Measurements from ENCODE around the gene AUTS2. TPM values are rescaled to one million over a fixed set of nuclear protein-coding genes. Genes with fewer than 3 reads are reported as not detected.

The AUTS2 gene
- total and polyA plus RNA-seq, 9 of the 15 experiments (the other 6 are each of a cell fraction or from before 2014, with no cell fraction given), result 0.58 TPM; not detected in 8

DNA sequence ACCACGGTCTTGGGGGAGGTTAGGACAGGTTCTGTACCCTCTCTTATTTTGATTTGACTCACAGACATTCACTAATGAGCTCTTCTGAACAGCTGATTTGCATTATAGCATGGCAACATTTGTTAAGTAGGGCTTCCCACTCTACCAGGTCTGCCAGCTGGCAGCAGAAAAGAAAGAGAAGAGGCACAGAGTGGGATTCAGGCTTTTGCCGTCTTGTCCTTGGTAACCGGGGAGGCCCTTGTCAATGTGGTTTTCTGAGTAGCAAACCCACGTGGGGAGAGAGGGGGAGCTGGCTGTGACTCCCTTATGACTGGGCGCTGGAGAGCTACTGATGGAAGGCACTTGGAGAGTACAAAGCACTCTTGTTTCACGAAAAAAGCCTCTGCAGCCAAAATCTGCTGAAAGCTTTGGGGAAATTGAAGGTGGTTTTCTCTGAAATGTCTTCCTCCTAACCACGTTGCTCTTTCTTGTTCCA, 1178.4 kb downstream of the AUTS2 start:
- H2AFZ ChIP-seq (ENCODE audit: low read depth, low read length), result no peak overlapping the region
- peaks cover 7 to 24% of the 10 kb centered on the region in 2 experiments; a peak in 4 of 5 replicates for H3K27me3 ChIP-seq (ENCODE audit: control insufficient read depth in 2 of 2, insufficient read depth in 2 of 2, low read length in 2 of 2)
- no peaks in the 10 kb centered on the region for H3K79me2 ChIP-seq (ENCODE audit: control insufficient read depth, insufficient read depth, low read length)
- ATAC-seq (no peak), DNase-seq (ENCODE audit: extremely low read depth in 1 of 4, low spot score in 3 of 4) (no peak), FAIRE-seq (no peak)
- H3K9ac ChIP-seq (ENCODE audit: insufficient read depth in 1 of 2, low read depth in 2 of 2, low read length in 2 of 2), result no peak overlapping the region
- POLR2A ChIA-PET, result interaction anchor here (0.6 kb wide), 1 partner anchor 915 kb away, joined by 3 read pairs; no protein-coding TSS in a partner anchor
- H3K9me1 ChIP-seq (ENCODE audit: control insufficient read depth, insufficient read depth, low read length), result no peaks in the 10 kb centered on the region
- H3K9me3 ChIP-seq (replicated peaks; ENCODE audit: control insufficient read depth, insufficient read depth, low read depth, low read length), result no peaks in the 10 kb centered on the region
- H3K4me3 ChIP-seq, result no peak overlapping the region
- H3K4me2 ChIP-seq (ENCODE audit: insufficient read depth, low read length), result no peak overlapping the region
- CTCF ChIA-PET (ENCODE audit: low intra/inter-chr PET ratio), result no interaction called here
- intact Hi-C loops (cut with micrococcal nuclease) (no loop called here), in situ Hi-C loops (cut with MboI) (no loop called here)
- TF ChIP-seq U2AF1 (optimal IDR thresholded peaks at IDR 0.05; ENCODE audit: low read depth, low read length), result no peak
- no peak for TF ChIP-seq ZNF212 (CRISPR knock-in tag; IDR thresholded peaks at IDR 0.05)
- TF ChIP-seq EZH2 (IDR thresholded peaks at IDR 0.05; ENCODE audit: borderline replicate concordance, low read depth, low read length), result no peak
- no peak for TF ChIP-seq CC2D1A (IDR thresholded peaks at IDR 0.05)
- no peak for TF ChIP-seq CBX5 (IDR thresholded peaks at IDR 0.05; ENCODE audit: borderline replicate concordance, low read depth)
- H4K20me1 ChIP-seq (replicated peaks; ENCODE audit: control insufficient read depth, insufficient read depth, low read length), result no peaks in the 10 kb centered on the region
- no TSS peak for BruUV-seq (replicated peaks)
- no peaks in the 10 kb centered on the region for H3K36me3 ChIP-seq (ENCODE audit: control insufficient read depth, insufficient read depth, low read length)
- no peaks in the 10 kb centered on the region for H3K4me1 ChIP-seq (replicated peaks in 1 of 2; ENCODE audit: control insufficient read depth in 2 of 2, insufficient read depth in 2 of 2, low read length in 2 of 2)
- WGBS (ENCODE audit: insufficient coverage, low coverage, missing lambda C conversion rate), result 1% methylated on average over 7 of the region's 7 CpGs
- H3K27ac ChIP-seq (ENCODE audit: extremely low read depth, low read depth, low read length), result no peak overlapping the region

GRCh38 chr7:70777251-70777650, 1179.0 kb downstream of the AUTS2 start:
- FAIRE-seq (no peak), ATAC-seq (no peak), DNase-seq (ENCODE audit: extremely low read depth in 1 of 4, low spot score in 3 of 4) (no peak)
- no peak overlapping the region for H2AFZ ChIP-seq (ENCODE audit: low read depth, low read length)
- H3K9me1 ChIP-seq (ENCODE audit: control insufficient read depth, insufficient read depth, low read length), result no peaks in the 10 kb centered on the region
- in situ Hi-C loops (cut with MboI) (no loop called here), intact Hi-C loops (cut with micrococcal nuclease) (no loop called here)
- TF ChIP-seq CBFB (CRISPR knock-in tag; IDR thresholded peaks at IDR 0.05), result no peak
- no peak for TF ChIP-seq ID3 (CRISPR knock-in tag; IDR thresholded peaks at IDR 0.05)
- TF ChIP-seq ID3 (tag; IDR thresholded peaks at IDR 0.05), result no peak
- TF ChIP-seq SREBF2 (CRISPR knock-in tag; IDR thresholded peaks at IDR 0.05), result no peak
- TF ChIP-seq ZNF311 (CRISPR knock-in tag; IDR thresholded peaks at IDR 0.05), result no peak
- TF ChIP-seq ZNF79 (CRISPR knock-in tag; IDR thresholded peaks at IDR 0.05; ENCODE audit: low read depth), result no peak
- no peaks in the 10 kb centered on the region for H3K9me3 ChIP-seq (replicated peaks; ENCODE audit: control insufficient read depth, insufficient read depth, low read depth, low read length)
- no peak overlapping the region for H3K4me3 ChIP-seq
- CTCF ChIA-PET (ENCODE audit: low intra/inter-chr PET ratio), result no interaction called here
- no peaks in the 10 kb centered on the region for H3K36me3 ChIP-seq (ENCODE audit: control insufficient read depth, insufficient read depth, low read length)
- BruUV-seq (replicated peaks), result no TSS peak
- POLR2A ChIA-PET, result no interaction called here
- H4K20me1 ChIP-seq (replicated peaks; ENCODE audit: control insufficient read depth, insufficient read depth, low read length), result no peaks in the 10 kb centered on the region
- H3K27ac ChIP-seq (ENCODE audit: extremely low read depth, low read depth, low read length), result no peak overlapping the region
- no peak overlapping the region for H3K9ac ChIP-seq (ENCODE audit: insufficient read depth in 1 of 2, low read depth in 2 of 2, low read length in 2 of 2)
- no peaks in the 10 kb centered on the region for H3K79me2 ChIP-seq (ENCODE audit: control insufficient read depth, insufficient read depth, low read length)
- H3K4me2 ChIP-seq (ENCODE audit: insufficient read depth, low read length), result no peak overlapping the region
- peaks cover 7 to 22% of the 10 kb centered on the region in 2 experiments; a peak in 4 of 5 replicates for H3K27me3 ChIP-seq (ENCODE audit: control insufficient read depth in 2 of 2, insufficient read depth in 2 of 2, low read length in 2 of 2)
- H3K4me1 ChIP-seq (replicated peaks in 1 of 2; ENCODE audit: control insufficient read depth in 2 of 2, insufficient read depth in 2 of 2, low read length in 2 of 2), result no peaks in the 10 kb centered on the region
